Activated T-cell treated with anti-CD3 and anti-CD28 coated beads, Interleukin-2, amount 50 U/mL, for 4 hours (primary cell): ENCODE data around the gene SLC7A11. TPM values are rescaled to one million over a fixed set of nuclear protein-coding genes. Genes with fewer than 3 reads are reported as not detected.
A peak's percentile ranks its signal among the peaks of the same experiment; 100 is the strongest.

Experiments
- ATAC-seq, 2 donors: fragments of 200-7000 bp; cut with Tn5 transposase; one replicate each; pipeline ENCODE4 v1.10.0; 2021
- DNase-seq: peaks from one replicate; pipeline ENCODE4 v3.0.0-alpha.2; 2020
- H3K27me3 Mint-ChIP-seq: one replicate; pipeline ENCODE4 v1.8.0; 2021; ENCODE audit warnings: low read depth, mixed read lengths
- H3K36me3 Mint-ChIP-seq: one replicate; pipeline ENCODE4 v1.8.0; 2022; ENCODE audit warnings: mixed read lengths; ENCODE audit not compliant: insufficient read depth
- H3K4me1 Mint-ChIP-seq: one replicate; pipeline ENCODE4 v1.8.0; 2021; ENCODE audit warnings: low read depth, mixed read lengths
- H3K4me3 Mint-ChIP-seq: one replicate; pipeline ENCODE4 v1.8.0; 2021; ENCODE audit warnings: mild to moderate bottlenecking, moderate library complexity, mixed read lengths
- H3K9me3 Mint-ChIP-seq: one replicate; pipeline ENCODE4 v1.8.0; 2021; ENCODE audit warnings: mixed read lengths
- total RNA-seq, 3 donors: library from RNA; stranded (reverse); gene quantifications; one replicate each; pipeline ENCODE4 v1.2.1, GENCODE V29; 2021

The SLC7A11 gene
- total RNA-seq, 3 donors from 2014 or later, result 0.63 to 1.2 (median 1.0) TPM

DNA sequence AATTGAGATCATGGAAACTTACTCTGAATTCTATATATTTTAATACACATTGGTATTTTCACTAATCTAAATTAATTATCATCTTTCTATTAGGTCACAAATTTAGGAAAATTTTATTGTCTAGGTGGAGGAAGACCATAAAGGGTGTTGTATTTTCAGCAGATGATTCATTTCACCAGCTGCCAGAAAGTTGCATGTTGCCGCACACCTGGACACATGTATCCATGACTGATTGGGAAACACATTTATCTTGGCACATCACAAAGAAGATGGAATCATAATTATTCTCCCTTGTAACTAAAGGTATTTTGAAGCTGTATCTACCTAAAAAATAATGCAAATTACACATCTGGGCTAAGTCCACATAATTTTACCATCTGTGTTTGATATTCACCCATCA is 33.1 kb downstream of the SLC7A11 start:
- Mint-ChIP-seq H3K4me1 (no peaks in the 10 kb centered on the region), H3K36me3 (no peaks in the 10 kb centered on the region), H3K4me3 (no peak overlapping the region), H3K27me3 (no peaks in the 10 kb centered on the region), H3K9me3 (no peaks in the 10 kb centered on the region)
- DNase-seq (no peak), ATAC-seq (no peak)

DNA sequence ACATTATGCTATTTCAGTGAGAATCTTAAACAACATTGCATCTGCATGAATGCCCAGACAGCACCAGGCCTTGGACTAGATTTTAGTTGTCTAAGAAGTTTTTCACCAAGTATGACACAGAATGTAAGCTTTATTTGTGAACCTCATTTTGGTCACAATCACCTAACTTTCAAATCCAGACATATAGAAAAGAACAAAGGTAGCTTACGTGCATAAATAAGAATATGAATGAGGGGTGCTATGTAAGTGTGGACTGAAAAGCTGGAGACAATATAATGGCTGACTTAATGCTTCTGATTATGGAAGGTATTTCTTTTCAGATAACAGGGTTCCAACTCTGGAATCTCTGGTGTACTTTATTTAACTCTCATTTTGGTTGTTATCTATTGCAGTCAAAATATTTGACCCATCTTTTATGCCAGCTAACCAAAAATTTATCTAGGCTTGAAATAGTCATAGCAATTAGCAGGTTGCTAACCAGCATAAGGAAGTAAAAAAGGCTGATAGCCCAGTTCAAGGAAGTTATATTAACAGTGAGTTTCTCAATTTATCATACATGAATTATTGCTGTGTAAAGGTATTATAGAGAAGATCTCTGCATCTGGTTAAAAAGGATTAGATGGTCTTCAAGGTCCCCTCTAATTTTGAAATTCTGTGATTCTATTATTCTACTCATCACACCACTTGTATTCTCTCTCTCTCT is 36.5 kb downstream of the SLC7A11 start:
- no peak for DNase-seq
- H3K4me1 Mint-ChIP-seq, result no peaks in the 10 kb centered on the region
- H3K4me3 Mint-ChIP-seq, result no peak overlapping the region
- no peaks in the 10 kb centered on the region for H3K27me3 Mint-ChIP-seq
- no peak for ATAC-seq
- H3K36me3 Mint-ChIP-seq, result no peaks in the 10 kb centered on the region
- H3K9me3 Mint-ChIP-seq, result no peaks in the 10 kb centered on the region

DNA sequence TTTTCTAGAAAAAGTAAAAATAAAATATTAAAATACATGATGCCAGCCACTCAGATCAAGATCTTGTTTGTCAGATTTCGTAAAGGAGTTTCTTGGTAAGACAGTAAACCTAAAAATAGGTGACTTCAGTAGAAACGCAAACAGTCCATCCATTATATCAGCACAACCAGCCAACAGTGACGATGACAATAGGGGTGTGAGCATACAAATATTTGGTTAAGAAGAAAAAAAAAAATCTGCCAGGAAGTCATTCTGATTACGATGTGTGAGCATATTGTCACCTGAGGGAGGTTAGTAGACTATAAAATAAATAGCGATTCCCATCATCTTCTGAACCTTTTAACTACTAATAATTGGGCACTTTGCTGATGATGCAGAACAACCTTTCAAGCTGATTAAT is 37.6 kb downstream of the SLC7A11 start:
- Mint-ChIP-seq H3K4me1 (no peaks in the 10 kb centered on the region), H3K27me3 (no peaks in the 10 kb centered on the region), H3K36me3 (no peaks in the 10 kb centered on the region), H3K9me3 (no peaks in the 10 kb centered on the region), H3K4me3 (no peak overlapping the region)
- ATAC-seq (no peak), DNase-seq (no peak)

DNA sequence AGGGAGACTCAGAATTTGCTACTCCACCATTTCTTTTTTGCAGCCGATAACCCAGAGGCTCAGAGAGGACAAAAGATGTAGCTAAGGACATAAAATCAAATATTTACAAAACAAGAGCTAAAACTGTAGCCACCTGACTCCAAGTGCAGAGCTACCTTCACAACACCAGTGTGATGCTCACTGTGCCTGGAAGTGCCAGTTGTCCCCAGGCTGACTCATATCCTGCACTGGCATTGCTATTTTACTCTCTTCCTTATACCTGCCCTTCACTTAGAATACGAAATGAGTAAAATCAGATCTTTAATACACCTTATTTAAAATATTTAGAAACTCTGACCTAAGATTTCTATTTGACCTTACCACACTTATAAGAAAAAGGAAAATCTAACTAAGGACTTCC is 39.5 kb downstream of the SLC7A11 start:
- DNase-seq (no peak), ATAC-seq (no peak)
- H3K9me3 Mint-ChIP-seq, result no peaks in the 10 kb centered on the region
- no peak overlapping the region for H3K4me3 Mint-ChIP-seq
- H3K36me3 Mint-ChIP-seq, result no peaks in the 10 kb centered on the region
- no peaks in the 10 kb centered on the region for H3K27me3 Mint-ChIP-seq
- no peaks in the 10 kb centered on the region for H3K4me1 Mint-ChIP-seq

DNA sequence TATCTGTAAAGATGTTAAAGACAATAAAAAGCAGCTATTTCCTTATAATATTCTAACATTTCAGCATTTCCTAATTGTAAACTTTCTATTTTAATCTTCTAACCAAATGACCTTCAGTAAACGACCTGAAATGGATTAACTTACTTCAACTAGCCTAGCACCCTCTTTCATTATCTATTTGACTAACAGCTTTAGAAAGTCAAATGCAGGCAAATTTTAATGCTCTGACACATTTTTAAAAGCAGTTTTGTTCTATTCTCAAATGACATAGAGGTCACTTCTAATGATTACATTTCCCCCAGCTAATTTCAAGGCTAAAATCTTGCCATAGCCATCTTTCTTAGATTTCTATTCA is 41.9 kb downstream of the SLC7A11 start:
- Mint-ChIP-seq H3K9me3 (no peaks in the 10 kb centered on the region), H3K36me3 (no peaks in the 10 kb centered on the region), H3K4me3 (no peak overlapping the region), H3K27me3 (no peaks in the 10 kb centered on the region), H3K4me1 (no peaks in the 10 kb centered on the region)
- ATAC-seq (no peak), DNase-seq (no peak)

DNA sequence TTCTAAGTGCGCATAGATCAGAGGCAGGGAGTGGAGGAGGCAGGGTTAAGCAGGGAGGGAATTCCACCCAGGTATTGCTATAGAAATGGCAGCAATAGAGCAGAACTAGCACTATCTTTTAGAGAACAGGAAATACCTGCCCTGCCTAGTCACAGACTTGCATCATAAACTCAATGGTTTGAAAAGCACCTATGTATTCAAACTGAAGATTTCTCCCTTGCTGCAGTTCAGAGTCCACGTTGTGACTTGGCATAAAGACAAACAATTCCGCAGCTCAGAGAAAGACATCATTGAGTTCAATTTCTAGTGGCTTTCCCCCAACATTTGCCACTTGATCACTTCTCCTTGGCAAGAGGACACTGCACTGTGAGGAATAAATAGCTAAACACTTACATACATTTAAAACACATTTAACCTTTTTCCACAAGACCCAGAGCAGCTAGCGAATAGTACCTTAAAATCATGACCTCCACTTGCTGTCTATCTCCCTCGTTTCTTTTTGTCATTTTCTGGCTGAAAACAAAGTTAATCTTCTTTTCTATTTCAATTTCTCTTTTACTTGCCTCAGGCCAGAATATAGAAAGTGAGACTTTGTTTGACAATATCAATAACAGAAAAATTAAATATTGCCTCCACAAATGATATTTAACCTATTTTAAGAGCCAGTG is 42.4 kb downstream of the SLC7A11 start:
- ATAC-seq (no peak), DNase-seq (no peak)
- H3K4me1 Mint-ChIP-seq, result no peaks in the 10 kb centered on the region
- no peaks in the 10 kb centered on the region for H3K27me3 Mint-ChIP-seq
- H3K9me3 Mint-ChIP-seq, result no peaks in the 10 kb centered on the region
- H3K4me3 Mint-ChIP-seq, result no peak overlapping the region
- no peaks in the 10 kb centered on the region for H3K36me3 Mint-ChIP-seq

DNA sequence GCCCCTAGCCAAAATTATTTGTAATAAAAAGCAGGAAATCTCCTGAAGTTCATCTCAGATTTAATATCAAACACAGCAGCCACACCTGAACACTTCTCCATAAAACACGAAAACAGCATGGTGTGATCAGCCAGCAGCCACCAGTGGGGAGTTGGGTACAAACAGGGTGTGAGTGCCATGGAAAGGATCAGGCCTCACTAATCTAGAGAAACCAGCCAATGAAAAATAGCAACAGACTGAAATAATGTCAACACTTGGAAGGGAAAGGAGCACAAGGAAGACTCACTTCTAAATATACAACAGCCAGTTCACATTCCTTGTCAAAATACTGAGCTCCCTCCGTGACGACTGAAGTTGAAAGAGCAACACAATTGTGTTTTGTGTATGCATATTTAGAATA is 46.0 kb downstream of the SLC7A11 start:
- Mint-ChIP-seq H3K27me3 (no peaks in the 10 kb centered on the region), H3K4me3 (no peak overlapping the region), H3K9me3 (no peaks in the 10 kb centered on the region), H3K4me1 (no peaks in the 10 kb centered on the region), H3K36me3 (no peaks in the 10 kb centered on the region)
- DNase-seq (no peak), ATAC-seq (no peak)

DNA sequence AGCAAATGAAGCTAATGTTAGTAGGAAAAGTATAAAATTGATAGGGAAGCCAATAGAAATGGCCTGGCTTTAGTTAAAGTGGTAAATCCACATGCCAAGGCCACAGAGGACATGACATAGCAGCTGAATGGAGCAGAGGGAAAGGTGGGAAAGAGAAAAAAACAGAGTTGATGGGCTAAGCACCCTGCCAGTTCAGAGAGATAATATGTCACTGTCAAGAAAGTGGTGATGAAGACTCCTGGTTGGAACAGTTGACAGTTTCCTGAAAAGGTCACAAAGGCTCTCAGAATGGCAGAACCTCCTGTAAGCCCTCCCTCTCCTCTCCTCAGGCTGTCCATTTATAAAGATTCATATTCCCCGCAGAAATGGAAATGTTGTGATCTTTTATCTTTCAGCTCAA is 48.2 kb downstream of the SLC7A11 start:
- Mint-ChIP-seq H3K9me3 (no peaks in the 10 kb centered on the region), H3K36me3 (no peaks in the 10 kb centered on the region), H3K27me3 (no peaks in the 10 kb centered on the region), H3K4me3 (no peak overlapping the region), H3K4me1 (no peaks in the 10 kb centered on the region)
- DNase-seq, result no peak
- ATAC-seq, result no peak

DNA sequence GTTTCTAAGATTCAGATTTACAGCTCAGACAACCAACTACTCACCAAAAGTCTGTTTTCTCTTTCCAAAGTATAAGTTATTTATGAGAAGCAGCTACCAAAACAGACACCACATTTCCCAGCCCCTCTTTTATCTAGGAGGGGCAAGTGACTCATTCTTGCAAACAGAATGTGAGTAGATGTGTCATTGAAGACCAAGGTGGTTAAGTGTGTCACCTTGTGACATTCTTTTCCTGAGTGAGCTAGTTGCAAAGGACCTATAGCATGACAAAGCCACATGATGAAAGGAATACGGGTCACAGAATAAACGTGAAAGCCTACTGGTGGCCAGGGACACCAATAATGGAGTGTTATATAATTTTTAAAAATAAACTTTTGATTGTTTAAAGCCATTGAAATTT is 50.0 kb downstream of the SLC7A11 start:
- H3K9me3 Mint-ChIP-seq, result no peaks in the 10 kb centered on the region
- H3K36me3 Mint-ChIP-seq, result no peaks in the 10 kb centered on the region
- no peak overlapping the region for H3K4me3 Mint-ChIP-seq
- DNase-seq (no peak), ATAC-seq (peak; percentile 35 to 37)
- H3K4me1 Mint-ChIP-seq, result no peaks in the 10 kb centered on the region
- no peaks in the 10 kb centered on the region for H3K27me3 Mint-ChIP-seq

DNA sequence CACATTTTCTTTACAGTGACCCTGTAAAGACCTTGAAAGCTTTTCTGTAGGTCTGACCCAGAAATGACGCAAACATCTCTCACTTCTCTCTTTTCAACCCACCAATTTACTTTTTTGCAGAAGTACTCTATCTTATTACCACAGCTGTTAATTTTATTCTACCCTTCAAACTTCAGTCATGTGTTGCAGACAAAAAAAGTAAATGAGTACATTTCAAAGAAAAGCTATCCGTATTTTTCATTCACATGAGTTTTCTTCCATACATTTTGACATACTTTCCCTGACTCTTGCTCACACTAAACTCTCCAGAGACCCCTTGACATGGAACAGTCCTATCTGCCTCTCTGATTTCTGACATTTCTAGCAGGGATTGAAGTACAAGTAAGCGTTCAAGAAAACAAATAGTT is 51.7 kb downstream of the SLC7A11 start:
- no peak for ATAC-seq
- Mint-ChIP-seq H3K9me3 (no peaks in the 10 kb centered on the region), H3K4me3 (no peak overlapping the region), H3K4me1 (no peaks in the 10 kb centered on the region), H3K36me3 (no peaks in the 10 kb centered on the region), H3K27me3 (no peaks in the 10 kb centered on the region)
- DNase-seq, result no peak

DNA sequence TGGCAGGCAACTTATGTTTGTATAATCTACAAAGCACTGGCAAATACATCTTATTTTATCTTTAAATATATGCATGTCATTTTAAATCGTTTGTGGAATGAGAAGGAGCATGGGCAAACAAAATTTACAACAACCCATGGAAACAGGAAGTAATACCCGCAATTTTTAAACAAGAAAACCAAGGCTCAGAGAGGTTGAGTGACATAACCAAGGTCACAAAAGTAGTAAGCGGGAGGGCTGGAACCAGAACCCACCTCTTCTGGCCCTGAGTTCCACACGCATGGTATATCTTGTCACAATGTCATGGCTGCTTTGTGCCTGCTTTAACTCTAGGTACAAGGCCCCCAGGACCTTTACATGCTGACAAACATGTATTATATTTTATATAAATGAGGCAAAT is 52.9 kb downstream of the SLC7A11 start:
- Mint-ChIP-seq H3K9me3 (no peaks in the 10 kb centered on the region), H3K4me1 (no peaks in the 10 kb centered on the region), H3K36me3 (no peaks in the 10 kb centered on the region), H3K4me3 (no peak overlapping the region), H3K27me3 (no peaks in the 10 kb centered on the region)
- DNase-seq, result no peak
- no peak for ATAC-seq

DNA sequence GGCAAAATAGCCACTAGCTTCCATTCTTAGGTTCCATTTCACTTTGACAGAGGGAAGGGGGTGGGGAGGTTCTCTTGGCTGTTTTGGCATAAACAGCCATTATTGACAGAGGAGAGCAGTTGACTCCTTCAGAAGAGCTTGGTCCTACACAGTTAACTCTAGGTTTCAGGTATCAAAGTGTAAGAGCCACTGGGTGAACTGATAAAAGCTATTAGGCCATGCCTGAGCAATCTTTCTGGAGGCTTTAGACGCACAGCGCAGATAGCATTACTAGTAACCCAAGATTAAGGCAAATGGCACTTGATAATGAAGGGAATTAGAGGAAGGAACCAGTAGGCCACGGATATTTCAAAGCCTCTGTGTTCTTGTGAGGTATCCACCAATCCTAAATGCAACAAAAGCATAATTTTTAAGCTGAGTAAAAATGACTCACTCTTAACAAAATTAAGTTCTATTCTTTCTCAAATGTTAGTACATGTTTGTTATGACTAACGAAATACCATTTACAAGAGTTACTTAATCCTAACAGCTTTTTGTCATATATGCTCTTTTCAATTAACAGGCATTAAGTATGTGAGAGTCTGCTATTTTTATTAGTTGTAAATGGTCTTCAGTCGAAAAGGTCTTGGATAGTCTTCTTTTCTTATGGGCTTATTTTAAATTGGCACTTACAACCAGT is 53.6 kb downstream of the SLC7A11 start:
- H3K9me3 Mint-ChIP-seq, result no peaks in the 10 kb centered on the region
- no peak for ATAC-seq
- no peaks in the 10 kb centered on the region for H3K4me1 Mint-ChIP-seq
- no peak overlapping the region for H3K4me3 Mint-ChIP-seq
- H3K36me3 Mint-ChIP-seq, result no peaks in the 10 kb centered on the region
- no peak for DNase-seq
- H3K27me3 Mint-ChIP-seq, result no peaks in the 10 kb centered on the region

DNA sequence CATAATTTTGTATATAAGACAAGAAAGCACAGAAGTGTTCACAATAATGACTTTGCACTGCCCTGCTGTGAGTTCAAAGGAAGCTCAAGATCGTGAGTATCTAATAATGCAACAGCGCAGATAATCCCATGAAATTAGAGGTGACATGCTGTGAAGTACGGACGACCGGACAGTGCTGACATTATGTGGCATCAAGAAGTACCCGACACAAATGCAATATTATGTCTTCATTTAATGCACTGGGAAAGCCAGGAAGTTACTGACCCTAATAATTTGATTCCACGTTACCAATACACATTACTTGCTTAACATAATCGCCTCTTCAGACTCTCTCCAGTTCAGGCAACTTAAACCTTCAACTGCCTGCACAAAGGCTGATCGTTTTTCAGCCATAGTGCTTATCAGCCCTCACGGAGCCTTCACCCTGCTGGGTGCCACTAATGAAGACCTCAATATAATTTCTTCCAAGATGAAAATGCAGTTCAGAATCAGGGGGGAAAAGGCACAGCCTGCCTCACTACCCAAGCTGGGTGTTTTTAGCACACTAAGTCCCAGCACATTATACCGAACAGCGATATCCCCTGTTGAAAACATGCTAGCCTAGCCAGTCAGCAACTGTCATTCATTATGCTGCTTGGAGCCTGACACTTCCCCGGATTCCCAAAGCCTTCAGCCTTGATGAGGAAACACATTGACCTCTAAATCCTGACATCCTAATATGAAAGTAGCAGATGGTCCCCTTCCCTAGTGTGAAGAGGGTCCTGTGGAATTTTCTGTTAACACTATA is 56.1 kb downstream of the SLC7A11 start:
- no peak for DNase-seq
- Mint-ChIP-seq H3K27me3 (no peaks in the 10 kb centered on the region), H3K4me1 (no peaks in the 10 kb centered on the region), H3K36me3 (no peaks in the 10 kb centered on the region), H3K4me3 (no peak overlapping the region), H3K9me3 (no peaks in the 10 kb centered on the region)
- no peak for ATAC-seq

DNA sequence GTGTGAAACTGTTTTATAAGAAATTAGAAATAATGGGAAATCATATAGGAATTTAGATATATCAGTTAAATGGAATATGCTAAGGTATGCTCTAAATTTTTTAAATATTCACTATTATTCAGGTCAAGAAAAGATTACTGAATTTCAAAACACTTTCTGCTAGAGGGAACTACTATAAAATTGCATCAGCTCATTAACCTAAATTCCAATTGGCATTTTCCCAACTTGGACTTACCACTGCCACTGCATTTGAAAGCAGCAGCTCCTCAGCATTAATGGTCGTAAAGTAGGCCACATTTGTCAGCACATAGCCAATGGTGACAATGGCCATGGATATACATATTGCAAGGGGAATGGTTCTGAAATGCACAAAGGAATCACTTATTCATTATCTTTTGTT is 57.3 kb downstream of the SLC7A11 start:
- Mint-ChIP-seq H3K4me3 (no peak overlapping the region), H3K27me3 (no peaks in the 10 kb centered on the region), H3K4me1 (no peaks in the 10 kb centered on the region), H3K9me3 (no peaks in the 10 kb centered on the region), H3K36me3 (no peaks in the 10 kb centered on the region)
- DNase-seq, result no peak
- ATAC-seq, result no peak
